ENCODE measurements around the gene TRIP12.
A peak's percentile ranks its signal among the peaks of the same experiment; 100 is the strongest.
"Not testable (repeated sequence)": the region's sequence is repeated elsewhere in the genome, so short reads cannot be mapped to it uniquely, and the experiment has no call there.

The TRIP12 gene

DNA sequence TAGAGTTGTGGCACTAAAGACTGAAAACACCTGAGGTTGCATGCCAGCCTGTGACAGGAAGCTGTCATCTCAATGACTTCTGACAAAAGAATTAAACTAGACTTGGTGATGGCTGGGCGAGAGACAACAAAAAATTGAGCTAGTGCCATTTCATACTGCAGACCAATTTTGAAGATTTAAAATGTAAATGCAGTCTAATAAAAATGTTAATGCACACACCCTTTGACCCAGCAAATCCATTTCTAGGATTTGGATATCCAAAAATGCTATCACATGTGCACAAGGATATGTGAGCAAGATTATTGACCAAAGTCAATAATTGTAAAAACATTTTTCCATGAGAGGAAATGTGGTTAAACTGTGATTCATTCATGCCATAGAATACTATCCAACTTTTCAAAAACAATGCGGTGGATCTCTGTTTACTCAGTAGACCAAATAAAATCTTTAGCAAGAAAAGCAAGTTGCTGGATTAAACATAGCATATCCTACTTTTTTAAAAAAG is 6.1 kb upstream of the TRIP12 start:
- Mint-ChIP-seq H3K4me1 (peaks cover 25% of the 10 kb centered on the region), H3K4me3 (no peak overlapping the region)

GRCh38 chr2:229925201-229925600 is 3.4 kb upstream of the TRIP12 start:
- Mint-ChIP-seq H3K4me1 (peaks cover 26% of the 10 kb centered on the region), H3K27me3 (no peaks in the 10 kb centered on the region), H3K36me3 (no peaks in the 10 kb centered on the region), H3K4me3 (no peak overlapping the region), H3K27ac (no peak overlapping the region), H3K9me3 (no peaks in the 10 kb centered on the region)

More for the DNA sequence above, 6.1 kb upstream of the TRIP12 start:
- Mint-ChIP-seq H3K36me3 (no peaks in the 10 kb centered on the region), H3K27me3 (no peaks in the 10 kb centered on the region), H3K27ac (no peak overlapping the region), H3K9me3 (no peaks in the 10 kb centered on the region)

- Mint-ChIP-seq H3K4me1 (peaks cover 32% of the 10 kb centered on the region), H3K4me3 (peak overlapping the region; percentile 15)
- not testable (repeated sequence) for H3K27me3 Mint-ChIP-seq, H3K36me3 Mint-ChIP-seq, H3K9me3 Mint-ChIP-seq, H3K27ac Mint-ChIP-seq
Observed at GRCh38 chr2:229924541-229924940, 2.7 kb upstream of the TRIP12 start.

DNA sequence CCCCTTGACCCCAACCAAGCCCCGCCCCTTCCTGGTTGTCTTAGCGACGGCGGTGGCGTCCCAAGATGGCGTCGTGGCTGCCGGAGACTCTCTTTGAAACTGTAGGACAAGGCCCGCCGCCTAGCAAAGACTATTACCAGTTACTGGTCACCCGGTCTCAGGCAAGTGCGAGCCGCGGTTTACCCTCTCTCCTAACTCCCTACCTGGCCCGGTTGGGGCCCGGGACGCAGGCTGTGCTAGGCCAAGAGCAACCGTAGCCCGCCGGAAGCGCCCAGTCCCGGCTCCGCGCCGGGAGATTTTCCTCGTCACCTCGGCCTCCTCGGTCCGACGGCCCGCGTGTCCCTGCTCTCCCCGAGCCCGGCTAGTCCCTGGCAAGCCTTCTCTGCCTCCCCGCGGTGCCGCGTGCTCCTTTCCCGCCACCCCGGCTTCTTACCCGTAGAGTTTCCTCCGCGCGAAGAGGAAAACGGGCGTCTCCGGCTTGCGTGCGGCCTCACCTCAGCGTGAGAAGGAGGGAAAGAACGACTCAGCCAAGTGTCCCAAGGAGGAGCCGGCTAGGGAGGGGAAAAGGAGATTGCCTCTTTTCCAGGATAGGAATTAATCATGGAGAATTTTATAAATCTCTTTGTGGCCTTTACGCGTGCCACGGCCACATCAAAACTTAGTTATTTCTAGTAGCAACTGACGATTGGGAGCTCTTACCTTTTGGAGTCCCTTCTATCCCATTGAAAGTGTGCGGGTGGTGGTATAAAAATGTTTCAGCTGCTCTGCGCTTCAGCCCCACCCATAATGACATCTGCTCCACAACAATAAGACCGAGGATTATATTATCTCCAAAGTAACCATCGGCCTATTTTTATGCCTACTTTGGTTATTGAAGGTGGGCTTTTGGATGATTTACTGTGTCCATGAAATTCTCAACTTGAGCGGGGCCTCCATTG is 909 bp upstream of the TRIP12 start, which contains the start of gene FBXO36:
Gene FBXO36, plus strand, starts transcription at position 55 of the 938 bp plus-strand sequence. Its CDS starts 11 bp downstream, at position 66.
- H3K4me3 Mint-ChIP-seq: peak within 1 kb of the TSS; percentile 97
- H3K9me3 Mint-ChIP-seq: no peaks in the 10 kb centered on the region
- H3K4me1 Mint-ChIP-seq: peaks cover 44% of the 10 kb centered on the region
- H3K27me3 Mint-ChIP-seq: no peaks in the 10 kb centered on the region
- H3K36me3 Mint-ChIP-seq: peaks cover 2% of the 10 kb centered on the region
- peak within 1 kb of the TSS; percentile 99 for H3K27ac Mint-ChIP-seq

- H3K27ac Mint-ChIP-seq: peak overlapping the region; percentile 93
- no peaks in the 10 kb centered on the region for H3K27me3 Mint-ChIP-seq
- H3K4me3 Mint-ChIP-seq: peak overlapping the region; percentile 97
- peaks cover 8% of the 10 kb centered on the region for H3K36me3 Mint-ChIP-seq
- peaks cover 48% of the 10 kb centered on the region for H3K4me1 Mint-ChIP-seq
- no peaks in the 10 kb centered on the region for H3K9me3 Mint-ChIP-seq
Observed at GRCh38 chr2:229921101-229921891, 513 bp downstream of the TRIP12 start.

DNA sequence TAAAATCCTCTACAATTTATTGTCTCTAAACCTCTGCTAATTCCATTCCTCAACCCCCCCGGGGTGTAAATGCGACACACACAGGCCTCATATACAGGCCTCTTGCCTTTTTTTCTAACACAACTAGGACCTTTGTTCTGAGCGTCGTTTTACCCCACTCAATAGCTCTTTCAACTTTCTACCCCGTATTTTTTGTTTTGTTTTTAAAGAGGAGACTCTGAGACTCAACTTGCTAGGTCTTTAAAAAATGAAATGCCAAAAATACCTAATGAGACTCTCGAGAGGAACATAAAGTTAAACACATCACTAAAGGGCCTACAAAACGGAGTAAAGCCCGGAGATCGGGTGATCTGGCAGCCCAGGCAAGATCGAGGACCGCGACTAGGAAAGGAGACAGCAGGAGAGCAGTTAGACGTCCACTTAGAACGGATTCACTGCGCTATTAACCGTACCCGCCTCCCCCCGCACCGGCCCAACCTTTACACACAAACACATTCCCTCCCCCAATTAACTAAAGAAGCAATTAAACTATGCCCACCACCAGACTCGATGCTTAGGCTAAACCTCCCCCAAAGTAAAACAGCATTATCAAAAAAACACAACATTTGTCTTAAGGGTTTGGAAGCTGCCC is 1.7 kb downstream of the TRIP12 start:
- Mint-ChIP-seq H3K27ac (peak overlapping the region; percentile 93), H3K4me3 (peak overlapping the region; percentile 90), H3K9me3 (no peaks in the 10 kb centered on the region), H3K27me3 (no peaks in the 10 kb centered on the region), H3K36me3 (peaks cover 8% of the 10 kb centered on the region), H3K4me1 (peaks cover 52% of the 10 kb centered on the region)

GRCh38 chr2:229917793-229918192 is 4.0 kb downstream of the TRIP12 start:
- H3K27me3 Mint-ChIP-seq: no peaks in the 10 kb centered on the region
- no peaks in the 10 kb centered on the region for H3K9me3 Mint-ChIP-seq
- no peak overlapping the region for H3K27ac Mint-ChIP-seq
- peaks cover 63% of the 10 kb centered on the region for H3K4me1 Mint-ChIP-seq
- no peak overlapping the region for H3K4me3 Mint-ChIP-seq
- peaks cover 8% of the 10 kb centered on the region for H3K36me3 Mint-ChIP-seq

DNA sequence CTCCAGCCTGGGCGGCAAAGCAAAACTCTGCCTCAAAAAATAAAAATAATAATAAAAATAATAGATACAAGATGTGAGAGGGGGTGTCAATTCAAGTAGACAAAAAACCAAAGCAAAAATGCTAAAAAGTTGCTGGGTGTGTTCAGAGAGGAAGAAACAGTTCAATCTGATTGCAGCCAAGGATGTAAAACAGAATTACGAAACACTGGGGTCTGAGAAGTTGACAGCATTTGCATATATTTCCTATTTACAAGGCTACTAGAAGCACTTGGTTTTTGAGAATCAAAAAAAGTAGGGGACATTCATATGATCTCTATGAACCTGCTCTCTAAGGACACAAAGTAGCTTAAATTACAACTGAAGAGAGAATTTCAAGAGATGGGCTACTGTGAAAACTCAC is 7.6 kb downstream of the TRIP12 start:
- peaks cover 8% of the 10 kb centered on the region for H3K36me3 Mint-ChIP-seq
- H3K27ac Mint-ChIP-seq: peak overlapping the region; percentile 37

DNA sequence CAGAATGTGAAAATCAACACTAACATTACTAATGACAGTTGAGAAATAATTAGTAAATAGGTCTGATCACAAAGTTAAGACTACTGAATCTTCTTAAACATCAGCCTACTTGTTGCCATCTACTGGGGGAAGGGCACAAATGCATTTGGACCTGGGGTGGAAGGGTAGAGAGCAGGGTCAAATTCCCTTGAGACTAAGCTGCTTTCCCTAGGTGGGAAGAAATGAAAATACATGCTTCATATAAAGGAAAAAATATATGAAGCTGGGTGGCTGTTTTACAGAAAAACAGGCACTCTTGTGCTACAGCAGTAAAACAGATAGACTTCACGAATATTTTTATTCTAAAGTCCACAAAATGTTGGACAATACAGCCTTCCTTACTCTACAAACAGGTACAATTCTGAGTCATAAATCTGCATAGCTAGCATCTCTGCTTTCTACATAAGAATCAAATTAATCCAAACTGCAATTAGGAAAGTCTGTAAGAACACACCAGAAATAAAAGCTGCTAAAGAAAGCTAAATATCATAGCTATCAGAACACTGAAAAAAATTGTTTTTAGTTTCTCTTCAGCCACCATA is 10.9 kb downstream of the TRIP12 start:
- peaks cover 60% of the 10 kb centered on the region for H3K4me1 Mint-ChIP-seq
- H3K27ac Mint-ChIP-seq: peak overlapping the region; percentile 60
- no peaks in the 10 kb centered on the region for H3K27me3 Mint-ChIP-seq
- peak overlapping the region; percentile 16 for H3K4me3 Mint-ChIP-seq
- no peaks in the 10 kb centered on the region for H3K9me3 Mint-ChIP-seq
- peaks cover 5% of the 10 kb centered on the region for H3K36me3 Mint-ChIP-seq

More for the DNA sequence above, 7.6 kb downstream of the TRIP12 start:
- Mint-ChIP-seq H3K9me3 (no peaks in the 10 kb centered on the region), H3K4me3 (peak overlapping the region; percentile 27), H3K27me3 (no peaks in the 10 kb centered on the region), H3K4me1 (peaks cover 79% of the 10 kb centered on the region)

- no peaks in the 10 kb centered on the region for H3K9me3 Mint-ChIP-seq
- H3K36me3 Mint-ChIP-seq: peaks cover 5% of the 10 kb centered on the region
- peak overlapping the region; percentile 39 for H3K4me3 Mint-ChIP-seq
- no peaks in the 10 kb centered on the region for H3K27me3 Mint-ChIP-seq
- H3K4me1 Mint-ChIP-seq: peaks cover 60% of the 10 kb centered on the region
- H3K27ac Mint-ChIP-seq: peak overlapping the region; percentile 60
Observed at GRCh38 chr2:229910147-229910831, 11.5 kb downstream of the TRIP12 start.

DNA sequence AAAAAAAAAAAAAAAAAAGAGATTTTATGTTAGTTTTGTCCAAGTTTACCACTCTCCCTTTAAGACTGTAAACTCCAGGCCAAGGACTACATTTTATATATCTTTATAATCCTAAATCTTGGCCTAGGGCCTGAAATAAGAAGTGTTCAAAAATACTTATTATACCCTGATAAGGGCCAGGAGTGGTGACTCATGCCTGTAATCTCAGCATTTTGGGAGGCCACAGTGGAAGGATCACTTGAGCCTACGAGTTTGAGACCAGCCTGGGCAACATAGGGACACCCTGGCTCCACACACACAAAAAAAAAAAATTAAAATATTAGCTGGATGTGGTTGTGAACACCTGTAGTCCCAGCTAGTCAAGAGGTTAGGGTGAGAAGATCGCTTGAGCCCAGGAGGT is 12.7 kb downstream of the TRIP12 start:
- Mint-ChIP-seq H3K4me1 (peaks cover 57% of the 10 kb centered on the region), H3K27ac (no peak overlapping the region)

GRCh38 chr2:229905601-229906000 is 16.2 kb downstream of the TRIP12 start:
- peaks cover 53% of the 10 kb centered on the region for H3K4me1 Mint-ChIP-seq
- H3K27me3 Mint-ChIP-seq: no peaks in the 10 kb centered on the region
- no peak overlapping the region for H3K27ac Mint-ChIP-seq
- H3K9me3 Mint-ChIP-seq: no peaks in the 10 kb centered on the region
- H3K4me3 Mint-ChIP-seq: no peak overlapping the region
- peaks cover 14% of the 10 kb centered on the region for H3K36me3 Mint-ChIP-seq

More for the DNA sequence above, 12.7 kb downstream of the TRIP12 start:
- H3K9me3 Mint-ChIP-seq: no peaks in the 10 kb centered on the region
- H3K4me3 Mint-ChIP-seq: no peak overlapping the region
- H3K36me3 Mint-ChIP-seq: peaks cover 5% of the 10 kb centered on the region
- no peaks in the 10 kb centered on the region for H3K27me3 Mint-ChIP-seq

GRCh38 chr2:229903037-229903436 is 18.8 kb downstream of the TRIP12 start:
- Mint-ChIP-seq H3K4me3 (no peak overlapping the region), H3K36me3 (peaks cover 14% of the 10 kb centered on the region), H3K9me3 (no peaks in the 10 kb centered on the region), H3K27ac (no peak overlapping the region), H3K4me1 (peaks cover 64% of the 10 kb centered on the region), H3K27me3 (no peaks in the 10 kb centered on the region)

DNA sequence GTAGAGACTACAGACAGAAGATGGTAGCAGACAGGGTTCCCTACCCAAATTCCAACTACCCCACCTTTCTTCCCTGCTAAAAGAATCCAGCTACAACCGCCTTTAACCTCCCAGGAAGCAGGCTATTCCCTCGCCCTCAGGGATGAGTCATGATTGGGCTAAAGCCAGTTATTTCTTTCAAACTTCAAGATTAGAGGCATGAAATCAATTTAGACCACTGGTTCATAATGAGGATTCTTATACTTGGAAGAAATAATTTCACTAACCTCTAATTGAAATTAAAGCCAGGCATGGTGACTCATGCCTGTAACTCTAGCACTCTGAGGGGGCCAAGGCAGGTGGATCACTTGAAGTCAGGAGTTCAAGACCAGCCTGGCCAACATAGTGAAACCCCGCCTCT is 20.0 kb downstream of the TRIP12 start:
- Mint-ChIP-seq H3K27ac (no peak overlapping the region), H3K4me1 (peaks cover 69% of the 10 kb centered on the region), H3K36me3 (peaks cover 10% of the 10 kb centered on the region), H3K27me3 (no peaks in the 10 kb centered on the region), H3K9me3 (no peaks in the 10 kb centered on the region), H3K4me3 (no peak overlapping the region)
